Measurements from ENCODE around the gene R3HDM4. TPM values are rescaled to one million over a fixed set of nuclear protein-coding genes. Genes with fewer than 3 reads are reported as not detected.

Gene R3HDM4
- total and polyA plus RNA-seq, 9 of the 15 experiments (the other 6 are each of a cell fraction or from before 2014, with no cell fraction given), result 3.2 to 154 (median 59.0) TPM

DNA sequence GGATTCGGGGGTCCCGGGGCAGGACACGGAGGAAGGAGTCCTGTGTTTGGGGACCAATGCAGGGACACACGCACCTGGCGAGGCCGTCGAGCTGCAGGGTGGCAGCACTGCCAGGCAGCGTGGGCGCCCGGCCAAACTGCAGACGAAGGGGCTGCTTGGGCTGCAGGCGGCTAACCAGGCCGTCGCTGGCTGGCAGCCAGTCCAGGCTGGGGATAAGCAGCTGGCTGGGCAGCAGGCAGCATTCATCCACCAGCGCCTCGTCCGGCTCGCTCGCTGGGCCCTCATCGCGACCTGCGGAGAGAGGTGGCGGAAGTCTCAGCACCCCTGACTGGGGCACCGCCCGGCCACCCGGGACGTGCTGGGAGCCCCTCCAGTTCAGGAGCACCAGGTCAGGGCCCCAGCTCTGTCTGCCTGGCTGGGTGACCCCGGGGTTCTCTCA, 42.0 kb downstream of the R3HDM4 start (continued):
- no peak for TF ChIP-seq PBX2 (CRISPR knock-in tag; IDR thresholded peaks at IDR 0.05; ENCODE audit: low read depth)
- TF ChIP-seq PBX2 (tag; conservative IDR thresholded peaks at IDR 0.05; ENCODE audit: low read depth), result no peak
- no peak for TF ChIP-seq ETS2 (tag; IDR thresholded peaks at IDR 0.05; ENCODE audit: borderline replicate concordance, poor library complexity, severe bottlenecking)
- no peak for TF ChIP-seq DMBX1 (CRISPR knock-in tag; IDR thresholded peaks at IDR 0.05; ENCODE audit: borderline replicate concordance)
- no peak for TF ChIP-seq MCM2 (IDR thresholded peaks at IDR 0.05; ENCODE audit: low read depth)

- Histone ChIP-seq H3K36me3 (ENCODE audit: control insufficient read depth, insufficient read depth, low read length) (peaks cover 72% of the 10 kb centered on the region; the same call in 2 of the 3 replicates), H3K4me3 (no peak overlapping the region), H3K27ac (ENCODE audit: extremely low read depth, low read depth, low read length) (no peak overlapping the region), H3K9ac (ENCODE audit: insufficient read depth in 1 of 2, low read depth in 2 of 2, low read length in 2 of 2) (peak overlapping the region in 1 of 2 experiments; percentile 86; a peak in 1 of 4 replicates), H2AFZ (ENCODE audit: low read depth, low read length) (no peak overlapping the region), H4K20me1 (replicated peaks; ENCODE audit: control insufficient read depth, insufficient read depth, low read length) (no peaks in the 10 kb centered on the region; the same call in 1 of the 2 replicates), H3K4me1 (replicated peaks in 1 of 2; ENCODE audit: control insufficient read depth in 2 of 2, insufficient read depth in 2 of 2, low read length in 2 of 2) (peaks cover 16 to 84% of the 10 kb centered on the region in 2 experiments), H3K9me3 (replicated peaks; ENCODE audit: control insufficient read depth, insufficient read depth, low read depth, low read length) (no peaks in the 10 kb centered on the region), H3K4me2 (ENCODE audit: insufficient read depth, low read length) (no peak overlapping the region), H3K9me1 (ENCODE audit: control insufficient read depth, insufficient read depth, low read length) (no peaks in the 10 kb centered on the region), H3K27me3 (ENCODE audit: control insufficient read depth in 2 of 2, insufficient read depth in 2 of 2, low read length in 2 of 2) (no peaks in the 10 kb centered on the region), H3K79me2 (ENCODE audit: control insufficient read depth, insufficient read depth, low read length) (no peaks in the 10 kb centered on the region)
- DNase-seq (ENCODE audit: extremely low read depth in 1 of 4, low spot score in 3 of 4) (no peak), FAIRE-seq (no peak), ATAC-seq (no peak)
- intact Hi-C loops (cut with micrococcal nuclease) (no loop called here), in situ Hi-C loops (cut with MboI) (no loop called here)
- POLR2A ChIA-PET, result interaction anchor here (0.6 kb wide), 1 partner anchor 72 kb away, joined by 4 read pairs; no protein-coding TSS in a partner anchor
- no TSS peak for BruUV-seq (replicated peaks)
- 97% methylated on average over 4 of the region's 8 CpGs for WGBS (ENCODE audit: insufficient coverage, low coverage, missing lambda C conversion rate)
- peak; percentile 84 for TF ChIP-seq ZNF121 (CRISPR knock-in tag; conservative IDR thresholded peaks at IDR 0.05)
- no peak for TF ChIP-seq ZNF668 (CRISPR knock-in tag; IDR thresholded peaks at IDR 0.05)
- TF ChIP-seq POLR2A (conservative IDR thresholded peaks at IDR 0.05), result peak; percentile 45; the same call in 1 of the 2 replicates
- CTCF ChIA-PET (ENCODE audit: low intra/inter-chr PET ratio), result no interaction called here
Observed at GRCh38 chr19:870314-870713, 42.7 kb downstream of the R3HDM4 start.

Measured in K562 (cell line).